ENCODE results near the gene CFAP97. TPM values are rescaled to one million over a fixed set of nuclear protein-coding genes. Genes with fewer than 3 reads are reported as not detected.

CFAP97 gene
- polyA plus RNA-seq, 1 donor (not counting 4 experiments of a cell fraction or from before 2014, with no cell fraction given), result 24.9 TPM

GRCh38 chr4:185124006-185124405 lies 79.8 kb downstream of the CFAP97 start:
- Histone ChIP-seq H2AFZ (ENCODE audit: control insufficient read depth, low read length) (no peak overlapping the region), H4K20me1 (ENCODE audit: control insufficient read depth, extremely low read depth, insufficient read depth, low read length) (peaks cover 3% of the 10 kb centered on the region), H3K27me3 (ENCODE audit: control insufficient read depth, extremely low read depth, insufficient read depth, low read length) (peaks cover 9% of the 10 kb centered on the region), H3K4me3 (ENCODE audit: control insufficient read depth in 2 of 3, extremely low read depth in 1 of 3, insufficient read depth in 2 of 3, low read depth in 1 of 3, low read length in 3 of 3) (no peak overlapping the region), H3K27ac (ENCODE audit: control insufficient read depth, insufficient read depth, low read length) (no peak overlapping the region), H3K4me1 (ENCODE audit: control insufficient read depth, extremely low read depth, insufficient read depth, low read length) (peaks cover 8% of the 10 kb centered on the region), H3K4me2 (ENCODE audit: control insufficient read depth, extremely low read depth, insufficient read depth, low read depth, low read length) (no peak overlapping the region), H3K9me3 (ENCODE audit: control insufficient read depth, low read depth, low read length) (no peaks in the 10 kb centered on the region), H3K36me3 (ENCODE audit: control insufficient read depth in 2 of 2, extremely low read depth in 1 of 2, insufficient read depth in 2 of 2, low read length in 2 of 2) (no peaks in the 10 kb centered on the region), H3K79me2 (ENCODE audit: control insufficient read depth, insufficient read depth, low read length) (no peaks in the 10 kb centered on the region), H3K9me1 (ENCODE audit: control insufficient read depth, extremely low read depth, insufficient read depth, low read length) (no peaks in the 10 kb centered on the region), H3K9ac (ENCODE audit: control insufficient read depth, extremely low read depth, insufficient read depth, low read length) (no peak overlapping the region)
- dilution Hi-C loops (cut with MboI; ENCODE audit: extremely low pct_ligation_motif_present, low sequenced_read_pairs), result no loop called here
- FAIRE-seq, result no peak
- no peak for TF ChIP-seq EZH2 (IDR thresholded peaks at IDR 0.05; ENCODE audit: low read length)
- TF ChIP-seq CTCF (optimal IDR thresholded peaks at IDR 0.05 in 1 of 3, IDR thresholded peaks at IDR 0.05 in 1 of 3, conservative IDR thresholded peaks at IDR 0.05 in 1 of 3; ENCODE audit: extremely low read depth in 1 of 3, insufficient read depth in 2 of 3, low read length in 3 of 3), result no peak
- DNase-seq (ENCODE audit: low read depth, low spot score), result no peak

- no peak overlapping the region for H3K4me3 ChIP-seq (ENCODE audit: control insufficient read depth in 2 of 3, extremely low read depth in 1 of 3, insufficient read depth in 2 of 3, low read depth in 1 of 3, low read length in 3 of 3)
- no peak overlapping the region for H3K27ac ChIP-seq (ENCODE audit: control insufficient read depth, insufficient read depth, low read length)
- H3K9me1 ChIP-seq (ENCODE audit: control insufficient read depth, extremely low read depth, insufficient read depth, low read length), result no peaks in the 10 kb centered on the region
- H3K4me2 ChIP-seq (ENCODE audit: control insufficient read depth, extremely low read depth, insufficient read depth, low read depth, low read length), result no peak overlapping the region
- TF ChIP-seq CTCF (optimal IDR thresholded peaks at IDR 0.05 in 1 of 3, IDR thresholded peaks at IDR 0.05 in 1 of 3, conservative IDR thresholded peaks at IDR 0.05 in 1 of 3; ENCODE audit: extremely low read depth in 1 of 3, insufficient read depth in 2 of 3, low read length in 3 of 3) (no peak), EZH2 (IDR thresholded peaks at IDR 0.05; ENCODE audit: low read length) (no peak)
- H3K9ac ChIP-seq (ENCODE audit: control insufficient read depth, extremely low read depth, insufficient read depth, low read length), result no peak overlapping the region
- H3K4me1 ChIP-seq (ENCODE audit: control insufficient read depth, extremely low read depth, insufficient read depth, low read length), result peaks cover 4% of the 10 kb centered on the region
- no peaks in the 10 kb centered on the region for H3K79me2 ChIP-seq (ENCODE audit: control insufficient read depth, insufficient read depth, low read length)
- no peaks in the 10 kb centered on the region for H3K36me3 ChIP-seq (ENCODE audit: control insufficient read depth in 2 of 2, extremely low read depth in 1 of 2, insufficient read depth in 2 of 2, low read length in 2 of 2)
- DNase-seq (ENCODE audit: low read depth, low spot score) (no peak), FAIRE-seq (no peak)
- H4K20me1 ChIP-seq (ENCODE audit: control insufficient read depth, extremely low read depth, insufficient read depth, low read length), result peaks cover 3% of the 10 kb centered on the region
- peaks cover 9% of the 10 kb centered on the region for H3K27me3 ChIP-seq (ENCODE audit: control insufficient read depth, extremely low read depth, insufficient read depth, low read length)
- H3K9me3 ChIP-seq (ENCODE audit: control insufficient read depth, low read depth, low read length), result no peaks in the 10 kb centered on the region
- H2AFZ ChIP-seq (ENCODE audit: control insufficient read depth, low read length), result no peak overlapping the region
- dilution Hi-C loops (cut with MboI; ENCODE audit: extremely low pct_ligation_motif_present, low sequenced_read_pairs), result no loop called here
Observed at GRCh38 chr4:185122681-185123345, 81.0 kb downstream of the CFAP97 start.

All from keratinocyte (primary cell).